Activated T-helper 1 cell treated with anti-CD3 and anti-CD28 coated beads, Interleukin-2, amount 50 U/mL, for 16 hours (primary cell): ENCODE data around the gene PLXDC1.
"Not testable (repeated sequence)": the region's sequence is repeated elsewhere in the genome, so short reads cannot be mapped to it uniquely, and the experiment has no call there.

Experiments used
- DNase-seq, 2 donors: peaks; one replicate each; pipeline ENCODE4 v3.0.0-alpha.2; 2020; ENCODE audit warnings: low read depth in 1 of 2, low spot score in 1 of 2

Gene PLXDC1

GRCh38 chr17:39129544-39129943, 21.9 kb downstream of the PLXDC1 start:
- not testable (repeated sequence) for DNase-seq

- DNase-seq = no peak
Observed at GRCh38 chr17:39126436-39126835, 25.0 kb downstream of the PLXDC1 start.

GRCh38 chr17:39125143-39125875, 26.1 kb downstream of the PLXDC1 start:
- no peak for DNase-seq

GRCh38 chr17:39123627-39124026, 27.8 kb downstream of the PLXDC1 start:
- DNase-seq = no peak

- DNase-seq = no peak
Observed at GRCh38 chr17:39122991-39123390, 28.4 kb downstream of the PLXDC1 start.

- not testable (repeated sequence) for DNase-seq
Observed at GRCh38 chr17:39121919-39122318, 29.5 kb downstream of the PLXDC1 start.

GRCh38 chr17:39118674-39119419, 32.6 kb downstream of the PLXDC1 start:
- DNase-seq = no peak

GRCh38 chr17:39116224-39116623, 35.2 kb downstream of the PLXDC1 start:
- DNase-seq = no peak

GRCh38 chr17:39115135-39115534, 36.3 kb downstream of the PLXDC1 start:
- no peak for DNase-seq

- DNase-seq = no peak
Observed at GRCh38 chr17:39114723-39115122, 36.7 kb downstream of the PLXDC1 start.

- no peak for DNase-seq
Observed at GRCh38 chr17:39113871-39114270, 37.6 kb downstream of the PLXDC1 start.

- no peak for DNase-seq
Observed at GRCh38 chr17:39110435-39111136, 40.9 kb downstream of the PLXDC1 start.

- DNase-seq = no peak
Observed at GRCh38 chr17:39108461-39109375, 42.7 kb downstream of the PLXDC1 start.

- no peak for DNase-seq
Observed at GRCh38 chr17:39107973-39108372, 43.5 kb downstream of the PLXDC1 start.

GRCh38 chr17:39107155-39107554, 44.3 kb downstream of the PLXDC1 start:
- DNase-seq = no peak

GRCh38 chr17:39105705-39106104, 45.7 kb downstream of the PLXDC1 start:
- DNase-seq = no peak

- no peak for DNase-seq
Observed at GRCh38 chr17:39104657-39105056, 46.8 kb downstream of the PLXDC1 start.

- DNase-seq = no peak
Observed at GRCh38 chr17:39104046-39104445, 47.4 kb downstream of the PLXDC1 start.

GRCh38 chr17:39101091-39101490, 50.3 kb downstream of the PLXDC1 start:
- DNase-seq = no peak

GRCh38 chr17:39100530-39100929, 50.9 kb downstream of the PLXDC1 start:
- DNase-seq = no peak
